ENCODE data around the gene C5.

GRCh38 chr9:121057821-121058220 is 7.7 kb upstream of the C5 start:
- TF ChIP-seq EP300 (IDR thresholded peaks at IDR 0.05): no peak
- TF ChIP-seq, protein P1, sequence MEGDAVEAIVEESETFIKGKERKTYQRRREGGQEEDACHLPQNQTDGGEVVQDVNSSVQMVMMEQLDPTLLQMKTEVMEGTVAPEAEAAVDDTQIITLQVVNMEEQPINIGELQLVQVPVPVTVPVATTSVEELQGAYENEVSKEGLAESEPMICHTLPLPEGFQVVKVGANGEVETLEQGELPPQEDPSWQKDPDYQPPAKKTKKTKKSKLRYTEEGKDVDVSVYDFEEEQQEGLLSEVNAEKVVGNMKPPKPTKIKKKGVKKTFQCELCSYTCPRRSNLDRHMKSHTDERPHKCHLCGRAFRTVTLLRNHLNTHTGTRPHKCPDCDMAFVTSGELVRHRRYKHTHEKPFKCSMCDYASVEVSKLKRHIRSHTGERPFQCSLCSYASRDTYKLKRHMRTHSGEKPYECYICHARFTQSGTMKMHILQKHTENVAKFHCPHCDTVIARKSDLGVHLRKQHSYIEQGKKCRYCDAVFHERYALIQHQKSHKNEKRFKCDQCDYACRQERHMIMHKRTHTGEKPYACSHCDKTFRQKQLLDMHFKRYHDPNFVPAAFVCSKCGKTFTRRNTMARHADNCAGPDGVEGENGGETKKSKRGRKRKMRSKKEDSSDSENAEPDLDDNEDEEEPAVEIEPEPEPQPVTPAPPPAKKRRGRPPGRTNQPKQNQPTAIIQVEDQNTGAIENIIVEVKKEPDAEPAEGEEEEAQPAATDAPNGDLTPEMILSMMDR (IDR thresholded peaks at IDR 0.05): no peak
